GM12892 (cell line): Measurements from ENCODE around the gene OARD1.
A peak's percentile ranks its signal among the peaks of the same experiment; 100 is the strongest.

Experiments used
- DNase-seq: peaks from one replicate; pipeline ENCODE4 v3.0.0; 2011; ENCODE audit not compliant: insufficient read length
- FAIRE-seq: peaks from 2 replicates; lab custom pipeline; 2011; peaks lifted over from hg19 to GRCh38; lab: Jason Lieb, UNC
- POLR2A ChIP-seq: IDR thresholded peaks from 2 replicates; pipeline ENCODE4 v1.6.1; 2011; ENCODE audit warnings: low read depth, low read length, control low read depth
- POLR2AphosphoS5 ChIP-seq: IDR thresholded peaks from 2 replicates; pipeline ENCODE4 v1.6.1; 2011; ENCODE audit warnings: low read depth, low read length, control low read depth
- TAF1 ChIP-seq: IDR thresholded peaks from 2 replicates; pipeline ENCODE4 v1.6.1; 2011; ENCODE audit warnings: low read depth, mild to moderate bottlenecking, control low read depth, low read length, borderline replicate concordance

The OARD1 gene

DNA sequence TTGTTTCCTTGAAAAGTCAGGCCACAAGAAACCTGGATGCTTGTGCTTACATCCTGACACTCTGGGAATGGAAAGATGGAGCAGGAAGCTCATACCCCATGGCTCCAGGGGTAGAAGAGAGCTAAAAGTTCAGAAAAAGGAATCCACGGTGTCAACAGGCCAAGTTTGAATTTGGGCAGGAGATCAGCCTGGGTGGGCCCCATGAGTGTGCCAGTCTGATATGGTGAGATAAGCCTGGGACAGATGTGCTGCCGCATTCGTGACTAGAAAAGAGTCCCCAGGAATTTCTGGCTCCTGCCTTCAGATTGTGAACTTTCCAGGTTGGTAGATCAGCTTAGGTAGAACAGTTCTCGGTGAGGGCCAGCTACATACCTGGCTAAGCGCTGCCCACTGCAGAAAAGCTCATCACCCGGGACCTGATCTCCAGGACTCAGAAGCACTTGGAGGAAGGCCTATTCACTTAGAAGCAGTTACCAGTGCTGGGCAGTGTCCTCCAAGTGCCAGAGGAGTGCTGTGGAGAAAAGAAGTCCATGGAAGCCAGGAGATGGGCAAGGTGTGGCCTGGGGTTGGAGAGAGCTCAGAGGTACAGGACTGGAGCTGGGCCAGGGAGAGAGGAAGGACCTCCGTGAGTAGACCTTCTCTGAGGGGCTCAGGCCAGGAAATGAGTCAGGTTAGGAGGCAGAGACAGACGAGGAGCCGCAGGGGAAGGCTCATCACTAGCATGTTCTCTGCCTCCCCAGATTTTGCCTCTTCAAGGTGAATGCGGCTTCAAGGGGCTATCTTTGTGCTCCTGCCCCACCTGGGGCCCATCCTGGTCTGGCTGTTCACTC is 29.7 kb downstream of the OARD1 start, which contains the start of gene TSPO2:
TSS of gene TSPO2 (plus strand) at position 242 of the 830 bp plus-strand sequence. CDS start at position 761, 519 bp downstream.
- FAIRE-seq (no peak), DNase-seq (no peak)

DNA sequence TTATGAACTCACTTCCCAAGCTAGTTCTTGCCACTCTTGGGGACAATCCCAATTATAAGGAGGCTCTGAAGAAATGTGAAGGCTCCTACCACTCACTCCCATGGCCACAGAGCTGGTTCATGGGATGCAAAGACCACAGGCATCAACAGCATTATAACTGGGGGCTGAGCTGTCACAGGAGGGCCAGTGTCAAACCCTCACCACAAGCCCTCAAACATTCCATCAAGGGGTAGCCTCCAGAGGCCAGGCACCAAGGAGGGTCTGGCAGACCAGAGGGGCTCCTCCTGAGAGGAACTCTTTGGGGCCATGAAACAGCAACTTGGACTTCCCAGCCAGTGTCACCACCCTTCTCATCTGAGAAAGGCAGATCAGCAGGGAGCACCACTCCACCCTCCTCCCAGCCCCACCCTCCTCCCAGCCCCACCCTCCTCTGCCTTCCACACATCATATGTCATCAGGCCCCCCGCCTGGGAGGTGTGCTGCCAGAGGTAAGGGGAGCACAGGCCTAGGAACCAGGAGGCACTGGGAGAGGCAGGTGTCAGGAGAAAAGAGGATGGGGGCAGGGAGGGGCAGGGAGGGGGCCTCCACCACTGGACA is 31.1 kb downstream of the OARD1 start:
- no peak for FAIRE-seq
- DNase-seq: no peak
- TF ChIP-seq POLR2AphosphoS5 (no peak), POLR2A (no peak), TAF1 (no peak)

More for the DNA sequence above, 29.7 kb downstream of the OARD1 start, which contains the start of gene TSPO2:
- TF ChIP-seq POLR2AphosphoS5 (no peak), TAF1 (no peak), POLR2A (no peak)

DNA sequence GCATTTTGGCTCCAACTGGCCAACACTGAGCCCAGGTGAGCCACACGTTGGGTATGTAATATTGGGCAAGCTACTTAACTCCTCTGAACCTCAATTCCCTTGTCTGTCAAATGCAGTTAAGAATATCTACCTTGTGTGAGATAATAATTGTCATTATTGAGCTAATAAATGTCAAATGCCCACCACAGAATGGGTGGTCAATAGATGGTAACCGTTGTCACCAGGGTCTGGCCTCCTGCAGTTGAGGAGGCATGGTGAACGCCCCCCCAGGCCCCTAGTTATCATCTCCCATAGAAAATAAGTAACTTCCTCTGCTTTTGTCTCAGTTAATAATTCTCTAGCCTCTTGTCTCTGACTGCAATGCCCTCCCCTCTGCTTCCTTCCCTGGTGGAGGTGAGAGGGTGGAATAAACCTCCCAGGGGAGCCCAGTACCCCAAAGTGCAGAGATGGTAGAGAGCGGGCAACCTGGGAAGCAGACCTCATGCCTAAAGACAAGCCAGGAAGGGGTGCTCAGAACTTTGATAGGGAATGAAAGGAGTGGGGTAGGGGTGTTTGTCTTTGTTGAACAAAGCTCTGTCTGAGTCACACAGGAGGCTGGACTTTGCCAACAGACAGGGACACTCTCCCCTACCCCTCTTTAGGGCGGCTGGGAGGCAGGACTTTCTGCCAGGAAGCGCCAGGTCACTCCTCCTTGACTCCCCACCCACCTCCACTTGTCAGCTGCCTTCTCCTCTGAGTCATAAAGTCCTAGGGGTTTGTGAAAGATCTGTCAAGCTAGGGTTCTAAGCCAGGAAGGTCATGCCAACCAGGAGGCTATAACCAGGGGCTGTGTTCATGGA is 31.8 kb downstream of the OARD1 start:
- FAIRE-seq: no peak
- no peak for DNase-seq

DNA sequence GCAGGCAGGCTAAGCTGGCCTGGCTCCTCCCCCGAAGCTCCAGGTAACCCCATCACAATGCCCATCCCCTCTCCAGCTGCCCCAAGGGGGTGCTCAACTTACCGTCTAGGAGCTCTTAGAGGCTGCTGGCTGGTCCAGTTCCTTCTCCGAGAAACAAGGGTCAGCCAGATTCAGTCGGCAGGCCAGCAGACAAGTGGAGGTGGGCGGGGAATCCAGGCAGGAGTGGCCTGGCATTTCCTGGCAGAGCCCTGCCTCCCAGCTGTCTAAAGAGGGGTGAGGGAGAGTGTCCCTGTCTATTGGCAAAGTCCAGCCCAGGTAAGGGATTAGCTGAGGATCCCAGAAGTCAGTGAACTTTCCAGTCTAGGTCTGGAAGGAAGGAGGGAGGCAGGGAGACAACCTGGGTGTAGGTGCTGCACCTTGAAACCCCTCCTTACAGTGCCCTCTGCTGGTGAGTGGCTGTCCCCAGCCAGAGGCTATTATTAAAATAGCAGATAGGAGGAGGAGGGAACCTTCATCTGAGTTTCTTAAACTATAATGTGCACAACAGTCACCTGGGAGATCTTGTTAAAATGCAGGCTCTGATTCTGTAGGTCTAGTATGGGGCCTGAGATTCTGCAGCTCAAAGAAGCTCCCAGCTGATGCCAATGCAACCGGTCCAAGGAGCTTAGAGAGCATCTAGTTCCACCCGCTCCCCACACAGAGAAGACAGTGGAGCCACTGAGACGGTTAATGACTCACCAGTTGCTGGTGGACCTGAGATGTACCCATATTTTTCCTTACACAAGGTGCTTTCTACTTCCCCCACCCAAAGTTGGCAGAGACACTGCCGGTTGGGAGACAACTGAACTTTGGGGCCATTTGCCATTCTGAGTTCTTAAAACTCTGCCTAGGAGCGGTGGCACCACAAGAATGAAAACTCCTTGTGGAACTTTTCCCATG is 32.8 kb downstream of the OARD1 start, which contains the start of gene UNC5CL:
TSS of gene UNC5CL (minus strand) at position 162 of the 939 bp plus-strand sequence. CDS start 4,147 bp downstream, outside the sequence.
- FAIRE-seq: peak; percentile 64
- no peak for TF ChIP-seq POLR2A
- no peak for TF ChIP-seq POLR2AphosphoS5
- no peak for TF ChIP-seq TAF1
- peak; percentile 59 for DNase-seq

More for the DNA sequence above, 31.8 kb downstream of the OARD1 start:
- no peak for TF ChIP-seq TAF1
- TF ChIP-seq POLR2A: no peak
- no peak for TF ChIP-seq POLR2AphosphoS5

DNA sequence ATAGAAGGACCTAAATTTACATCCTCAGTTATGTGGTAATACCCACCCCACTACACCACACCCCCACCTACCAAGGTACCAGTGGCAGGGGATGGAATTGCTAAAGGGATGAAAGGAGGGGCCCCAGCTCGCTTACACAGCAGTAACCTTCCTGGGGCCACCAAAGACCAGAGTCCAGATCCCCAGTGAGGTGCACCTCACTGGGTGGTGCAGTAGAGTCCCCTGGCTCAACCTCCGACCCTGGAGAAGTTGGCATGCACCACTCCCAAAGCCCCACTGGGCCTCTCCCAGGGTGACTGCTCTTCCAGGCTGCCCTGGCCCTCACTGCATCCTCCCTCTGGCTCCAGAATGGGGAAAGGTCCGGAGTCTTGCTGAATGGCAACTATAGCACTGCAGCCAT is 34.0 kb downstream of the OARD1 start:
- FAIRE-seq (no peak), DNase-seq (no peak)
- TF ChIP-seq TAF1 (no peak), POLR2A (no peak), POLR2AphosphoS5 (no peak)

DNA sequence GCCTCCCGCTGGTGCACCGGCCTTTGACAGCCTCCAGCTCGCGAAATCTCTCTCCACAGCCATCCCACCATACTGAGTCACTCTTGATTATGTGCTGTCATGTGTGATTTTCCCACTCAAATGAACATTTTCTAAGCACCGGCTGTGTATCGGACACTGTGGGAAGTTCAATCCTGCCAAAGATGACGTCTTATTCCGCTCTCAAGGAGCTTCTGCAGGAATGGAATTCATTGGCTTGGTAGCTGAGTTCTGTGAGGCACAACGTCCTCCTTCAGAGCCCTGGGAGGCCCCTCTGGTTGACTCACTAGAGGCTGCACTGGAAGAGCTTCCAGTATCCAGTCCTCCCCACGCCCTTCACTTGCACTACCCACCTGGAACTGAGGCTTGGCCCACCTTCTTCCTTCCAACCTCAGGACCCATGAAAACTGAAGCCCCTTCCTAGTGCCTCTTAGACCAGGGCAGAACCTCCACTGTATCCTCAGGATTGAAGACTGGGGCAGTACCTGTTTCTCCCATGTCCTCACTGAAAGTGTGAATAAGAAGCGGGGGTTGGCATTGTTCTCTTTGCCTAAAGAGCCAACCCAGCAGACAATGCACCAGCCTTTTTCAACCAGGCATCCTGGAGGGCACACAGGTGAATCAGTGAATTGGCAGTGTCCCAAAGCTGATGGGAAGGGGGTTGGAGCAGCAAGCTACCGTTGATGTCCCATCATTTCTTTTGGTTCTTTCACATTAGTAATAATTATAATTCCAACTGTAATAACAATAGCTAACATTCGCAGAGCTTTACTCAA is 34.9 kb downstream of the OARD1 start:
- TF ChIP-seq TAF1: no peak
- DNase-seq: no peak
- FAIRE-seq: no peak

DNA sequence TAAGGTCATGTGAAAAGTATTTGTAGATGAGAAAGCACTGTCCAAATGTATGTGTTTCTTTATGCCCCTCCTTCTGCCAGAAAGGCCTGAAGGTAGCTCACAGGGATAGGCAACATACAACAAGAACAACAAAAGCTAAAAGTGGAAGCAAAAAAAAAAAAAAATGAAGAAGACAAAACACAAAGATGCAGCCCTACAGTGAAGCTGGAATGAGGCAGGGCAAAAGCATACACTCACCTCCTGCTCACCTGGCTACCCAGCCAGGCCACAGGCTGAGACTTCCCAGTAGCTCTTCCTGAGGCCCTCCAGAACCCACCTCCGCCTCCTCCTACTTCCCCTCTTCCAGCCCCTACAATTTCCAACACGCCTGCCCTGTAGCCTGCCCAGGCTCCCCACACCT is 35.6 kb downstream of the OARD1 start:
- TF ChIP-seq POLR2AphosphoS5 (no peak), POLR2A (no peak), TAF1 (no peak)
- no peak for FAIRE-seq
- no peak for DNase-seq

DNA sequence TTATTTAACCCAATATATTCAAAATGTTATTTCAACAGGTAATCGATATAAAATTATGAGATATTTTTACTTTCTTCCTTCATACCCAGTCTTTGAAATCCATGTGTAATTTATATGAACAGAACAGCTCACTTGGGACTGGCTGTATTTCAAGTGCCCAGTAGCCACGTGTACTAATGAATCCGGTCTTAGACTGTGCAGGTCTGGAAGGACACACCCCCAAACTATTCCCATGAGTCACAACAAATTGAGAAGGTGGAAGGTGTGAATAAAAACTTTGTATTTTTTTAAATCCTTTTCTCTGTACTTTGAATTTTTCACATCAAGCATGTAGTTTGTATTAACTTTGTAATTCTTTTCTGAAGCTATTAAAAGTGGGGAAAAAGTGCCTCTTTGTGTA is 36.0 kb downstream of the OARD1 start:
- no peak for TF ChIP-seq POLR2AphosphoS5
- TF ChIP-seq TAF1: no peak
- TF ChIP-seq POLR2A: no peak
- FAIRE-seq: no peak

DNA sequence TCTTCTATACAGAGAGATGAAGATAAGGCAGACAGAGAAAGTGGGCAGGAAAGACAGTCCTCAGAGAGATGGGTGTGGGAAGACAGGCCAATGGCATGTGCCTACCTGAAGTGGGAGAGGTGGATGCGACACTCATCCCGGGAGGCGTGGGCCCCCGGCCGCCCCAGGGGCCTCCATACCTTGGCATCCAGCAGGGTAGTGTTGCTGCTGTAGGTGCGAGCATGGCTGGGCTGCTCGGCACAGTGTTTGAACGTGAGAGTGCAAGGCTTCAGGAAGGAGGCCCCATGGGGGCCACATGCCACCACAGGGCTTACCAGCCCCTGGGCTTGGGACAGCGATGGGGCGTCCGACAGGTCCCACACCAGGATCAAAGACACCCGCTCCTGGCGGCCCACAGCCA is 38.4 kb downstream of the OARD1 start:
- no peak for TF ChIP-seq POLR2A
- no peak for TF ChIP-seq POLR2AphosphoS5
- TF ChIP-seq TAF1: no peak
- no peak for DNase-seq
- no peak for FAIRE-seq

More for the DNA sequence above, 36.0 kb downstream of the OARD1 start:
- no peak for DNase-seq
